K562 (cell line): ENCODE measurements around the gene TDRD5. TPM values are rescaled to one million over a fixed set of nuclear protein-coding genes. Genes with fewer than 3 reads are reported as not detected.

Experiments
- ATAC-seq: fragments of 200-7000 bp; cut with Tn5 transposase; 3 replicates; pipeline ENCODE4 v1.9.1; 2020; ENCODE audit warnings: moderate library complexity
- BruUV-seq: library from RNA; stranded (reverse); fragments of 400-500 nt; replicated peaks from 2 replicates; lab custom pipeline; 2021; lab: Mats Ljungman, UMichigan
- CTCF ChIA-PET: fragments of 300-600 bp; formaldehyde crosslinking; extraction: SDS; loops from one replicate; lab custom pipeline; 2021; ENCODE audit warnings: low intra/inter-chr PET ratio; lab: Yijun Ruan, JAX
- POLR2A ChIA-PET: fragments of 300-600, 350-650 bp; sonication (Branson Sonifier 250); formaldehyde crosslinking; extraction: SDS; loops from one replicate; lab custom pipeline; 2021; ENCODE audit warnings: antibody characterized with exemption, inconsistent platforms; lab: Yijun Ruan, JAX
- DNase-seq, 4 experiments: peaks; one replicate each; pipeline versions ENCODE4 v3.0.0 to v3.0.0-alpha.2; 2011 to 2018; ENCODE audit warnings: low spot score in 3 of 4, mixed read lengths in 3 of 4; ENCODE audit errors: extremely low read depth in 1 of 4
- FAIRE-seq: peaks from 2 replicates; lab custom pipeline; 2011; peaks lifted over from hg19 to GRCh38; lab: Jason Lieb, UNC
- H2AFZ ChIP-seq: 2 replicates; pipeline ENCODE4 v1.6.0; 2011; ENCODE audit warnings: low read depth, low read length, control low read depth, inconsistent platforms
- H3K27ac ChIP-seq: fragments of 200-600 bp; 3 replicates; pipeline ENCODE4 v1.8.0; 2011; ENCODE audit warnings: low read depth, mild to moderate bottlenecking, control low read depth, inconsistent platforms, low read length, moderate library complexity, mixed read lengths; ENCODE audit errors: extremely low read depth
- H3K27me3 ChIP-seq, 2 experiments: fragments of 300-600 bp in 1 of 2; 2 replicates in 1 of 2; 3 replicates in 1 of 2; pipeline versions ENCODE4 v1.6.0 to v1.8.0; 2011; ENCODE audit warnings: inconsistent platforms in 2 of 2, low read length in 2 of 2, mild to moderate bottlenecking in 1 of 2, mixed read lengths in 1 of 2, moderate library complexity in 1 of 2; ENCODE audit not compliant: control insufficient read depth in 2 of 2, insufficient read depth in 2 of 2
- H3K36me3 ChIP-seq: fragments of 300-600 bp; 3 replicates; pipeline ENCODE4 v1.8.0; 2011; ENCODE audit warnings: mild to moderate bottlenecking, low read length, inconsistent platforms; ENCODE audit not compliant: control insufficient read depth, insufficient read depth
- H3K4me1 ChIP-seq, 2 experiments: fragments of 200-600 bp in 1 of 2; replicated peaks in 1 of 2; 2 replicates in 1 of 2; 3 replicates in 1 of 2; pipeline versions ENCODE4 v1.5.1 to v1.8.0; 2011; ENCODE audit warnings: inconsistent platforms in 2 of 2, low read length in 2 of 2, mild to moderate bottlenecking in 1 of 2, mixed read lengths in 1 of 2, moderate library complexity in 1 of 2; ENCODE audit not compliant: control insufficient read depth in 2 of 2, insufficient read depth in 2 of 2
- H3K4me2 ChIP-seq: 2 replicates; pipeline ENCODE4 v1.6.1; 2011; ENCODE audit warnings: low read length, control low read depth, inconsistent platforms, mixed read lengths; ENCODE audit not compliant: insufficient read depth
- H3K4me3 ChIP-seq: fragments of 200-600 bp; sonication (generic), shearing (Covaris generic); 2 replicates; pipeline ENCODE4 v1.5.1; 2016; ENCODE audit warnings: control low read depth, inconsistent platforms
- H3K79me2 ChIP-seq: fragments of 200-600 bp; 3 replicates; pipeline ENCODE4 v1.8.0; 2011; ENCODE audit warnings: low read length, inconsistent platforms; ENCODE audit not compliant: control insufficient read depth, insufficient read depth
- H3K9ac ChIP-seq, 2 experiments: 2 replicates each; pipeline versions ENCODE4 v1.6.0 to v1.6.1; 2011; ENCODE audit warnings: low read depth in 2 of 2, low read length in 2 of 2, control low read depth in 1 of 2, inconsistent platforms in 1 of 2, mild to moderate bottlenecking in 1 of 2, mixed read lengths in 1 of 2; ENCODE audit not compliant: insufficient read depth in 1 of 2
- H3K9me1 ChIP-seq: one replicate; pipeline ENCODE4 v1.6.0; 2011; ENCODE audit warnings: inconsistent platforms, mild to moderate bottlenecking, low read length, moderate library complexity; ENCODE audit not compliant: control insufficient read depth, insufficient read depth
- H3K9me3 ChIP-seq: replicated peaks from 2 replicates; pipeline ENCODE4 v1.5.1; 2011; ENCODE audit warnings: low read depth, low read length, inconsistent platforms; ENCODE audit not compliant: control insufficient read depth, insufficient read depth
- H4K20me1 ChIP-seq: replicated peaks from 2 replicates; pipeline ENCODE4 v1.6.1; 2011; ENCODE audit warnings: low read length, inconsistent platforms, mixed read lengths; ENCODE audit not compliant: control insufficient read depth, insufficient read depth
- CCNT2 ChIP-seq: IDR thresholded peaks from 2 replicates; pipeline ENCODE4 v1.6.1; 2011; ENCODE audit warnings: borderline replicate concordance, low read depth, mild to moderate bottlenecking, moderate library complexity, mixed read lengths, low read length; ENCODE audit not compliant: insufficient read length; ENCODE audit errors: extremely low read depth
- CEBPB ChIP-seq: fragments of 450-650 bp; IDR thresholded peaks from 2 replicates; pipeline ENCODE4 v1.6.1; 2016; ENCODE audit warnings: missing genetic modification characterization, missing compliant biosample characterization
- CEBPG ChIP-seq, 3 experiments: fragments of 200-800 bp in 1 of 3; sonication (Bioruptor generic) in 1 of 3; sonication (generic) in 1 of 3; formaldehyde crosslinking in 1 of 3; IDR thresholded peaks in 2 of 3; conservative IDR thresholded peaks in 1 of 3; 2 replicates each; pipeline versions ENCODE4 v1.6.1 to v1.8.0; 2016 to 2022; ENCODE audit warnings: missing compliant biosample characterization in 2 of 3, missing genetic modification characterization in 2 of 3, mild to moderate bottlenecking in 1 of 3, missing genetic modification reagents in 1 of 3
- E2F8 ChIP-seq: fragments of 450-650 bp; IDR thresholded peaks from 2 replicates; pipeline ENCODE4 v1.7.1; 2018; ENCODE audit warnings: mild to moderate bottlenecking, low read depth; ENCODE audit not compliant: partially characterized antibody
- FOXA1 ChIP-seq: fragments of 450-650 bp; IDR thresholded peaks from 2 replicates; pipeline ENCODE4 v1.6.1; 2016; ENCODE audit warnings: mild to moderate bottlenecking, borderline replicate concordance
- HDAC8 ChIP-seq: fragments of 450-650 bp; IDR thresholded peaks from 2 replicates; pipeline ENCODE4 v1.6.1; 2016; ENCODE audit warnings: mild to moderate bottlenecking, missing genetic modification characterization, moderate library complexity, missing compliant biosample characterization
- HMG20A ChIP-seq: fragments of 450-650 bp; formaldehyde crosslinking; conservative IDR thresholded peaks from 2 replicates; pipeline ENCODE4 v1.4.0; 2020; ENCODE audit warnings: mild to moderate bottlenecking, mixed read lengths
- KDM1A ChIP-seq, 2 experiments: fragments of 450-650 bp; IDR thresholded peaks; 2 replicates each; pipeline ENCODE4 v1.6.1; 2016; ENCODE audit warnings: mild to moderate bottlenecking in 2 of 2
- POLR2AphosphoS2 ChIP-seq: IDR thresholded peaks from 2 replicates; pipeline ENCODE4 v1.6.1; 2012; ENCODE audit warnings: low read length, improper control_type of control experiment
- RAD51 ChIP-seq: fragments of 450-650 bp; IDR thresholded peaks from 2 replicates; pipeline ENCODE4 v1.7.1; 2016; ENCODE audit warnings: low read depth, mild to moderate bottlenecking, borderline replicate concordance
- RFX7 ChIP-seq: fragments of 250-450 bp; sonication (Bioruptor Pico); IDR thresholded peaks from 2 replicates; pipeline ENCODE4 v1.5.1; 2021; ENCODE audit warnings: mild to moderate bottlenecking
- ZNF217 ChIP-seq: sonication (generic); formaldehyde crosslinking; IDR thresholded peaks from 2 replicates; pipeline ENCODE4 v1.8.0; 2022; ENCODE audit warnings: mild to moderate bottlenecking, missing genetic modification reagents
- ZNF24 ChIP-seq: fragments of 450-650 bp; IDR thresholded peaks from 2 replicates; pipeline ENCODE4 v1.6.1; 2016
- ZNF511 ChIP-seq: sonication (generic); formaldehyde crosslinking; IDR thresholded peaks from 2 replicates; pipeline ENCODE4 v1.8.0; 2022; ENCODE audit warnings: mild to moderate bottlenecking, missing genetic modification reagents
- ZNF764 ChIP-seq: fragments of 250-450 bp; sonication (Bioruptor Pico); IDR thresholded peaks from 2 replicates; pipeline ENCODE4 v1.4.0; 2020; ENCODE audit warnings: low read depth, mild to moderate bottlenecking, moderate library complexity
- WGBS: fragments of 100-300 bp; shearing (Covaris generic); methylation state at CpG from one replicate; pipeline ENCODE4 v1.1.6; 2016; ENCODE audit warnings: low coverage, mixed read lengths; ENCODE audit not compliant: insufficient coverage; ENCODE audit errors: missing lambda C conversion rate; 5-methylcytosine and 5-hydroxymethylcytosine counted together
- in situ Hi-C: fragments of 300-500 bp; cut with MboI; formaldehyde crosslinking; loops from 4 replicates; pipeline ENCODE4 v1.15.0; 2018; ENCODE audit warnings: inconsistent platforms, mixed read lengths
- intact Hi-C: fragments of 100-400 bp; cut with micrococcal nuclease; formaldehyde crosslinking; loops from 2 replicates; pipeline ENCODE4 v1.14.2; 2022
- polyA plus RNA-seq, 8 experiments: library from polyadenylated mRNA; depleted of rRNA in 4 of 8; stranded (reverse) in 5 of 8; unstranded in 3 of 8; fragments of >200 nt; fragmentation: Nextera tagmentation in 2 of 8; fragmentation: Illumina TruSeq in 1 of 8; extraction: Ambion mirVana in 2 of 8; extraction: Trizol in 1 of 8; gene quantifications; 2 replicates each; pipeline versions ENCODE4 v1.2.1 to v1.2.3, GENCODE V29; 2011 to 2014; ENCODE audit warnings: inconsistent platforms in 1 of 8, missing spikeins in 1 of 8
- total RNA-seq, 7 experiments: library from RNA; depleted of rRNA in 6 of 7; stranded (reverse); fragments of >200 nt in 6 of 7; fragmentation: Illumina TruSeq in 2 of 7; extraction: Trizol in 2 of 7; gene quantifications; 2 replicates each; pipeline versions ENCODE4 v1.2.1 to v1.2.3, GENCODE V29; 2011 to 2021; ENCODE audit warnings: low replicate concordance in 1 of 7

Gene TDRD5
- total and polyA plus RNA-seq, 9 of the 15 experiments (the other 6 are each of a cell fraction or from before 2014, with no cell fraction given) = 0.04 to 0.57 (median 0.26) TPM; not detected in 1

GRCh38 chr1:179545321-179545720 lies 46.3 kb upstream of the TDRD5 start:
- no TSS peak for BruUV-seq
- in situ Hi-C loops = no loop called here
- Histone ChIP-seq H3K79me2 (no peaks in the 10 kb centered on the region), H3K4me3 (no peak overlapping the region), H2AFZ (no peak overlapping the region), H3K9me1 (no peaks in the 10 kb centered on the region)
- FAIRE-seq (no peak), DNase-seq (no peak), ATAC-seq (no peak)
- 2% methylated on average over 3 of the region's 3 CpGs for WGBS
- TF ChIP-seq ZNF217 (CRISPR knock-in tag) (no peak), CCNT2 (no peak), CEBPB (tag) (no peak), ZNF764 (CRISPR knock-in tag) (no peak), FOXA1 (no peak), HDAC8 (no peak), E2F8 (no peak), ZNF511 (CRISPR knock-in tag) (no peak), RAD51 (no peak), KDM1A (IDR thresholded peaks at IDR 0.05) (no peak), CEBPG (CRISPR knock-in tag; IDR thresholded peaks at IDR 0.05) (no peak), CEBPG (tag; conservative IDR thresholded peaks at IDR 0.05 in 1 of 2, IDR thresholded peaks at IDR 0.05 in 1 of 2) (no peak), POLR2AphosphoS2 (no peak), ZNF24 (no peak), RFX7 (CRISPR knock-in tag) (no peak), HMG20A (CRISPR knock-in tag) (no peak)
- TF ChIP-seq, all 486 proteins: peak for 0
- no peaks in the 10 kb centered on the region for H3K4me1 ChIP-seq
- H3K4me2 ChIP-seq = no peak overlapping the region
- no peak overlapping the region for H3K27ac ChIP-seq
- H4K20me1 ChIP-seq = no peaks in the 10 kb centered on the region; the same call in 1 of the 2 replicates
- peaks cover 0 to 4% of the 10 kb centered on the region in 2 experiments; a peak in 2 of 5 replicates for H3K27me3 ChIP-seq
- H3K36me3 ChIP-seq = no peaks in the 10 kb centered on the region
- no peak overlapping the region for H3K9ac ChIP-seq
- intact Hi-C loops = no loop called here
- H3K9me3 ChIP-seq = no peaks in the 10 kb centered on the region
- POLR2A ChIA-PET = no interaction called here
- CTCF ChIA-PET = interaction anchor here (0.6 kb wide), 1 partner anchor 1880 kb away, joined by 3 read pairs; no protein-coding TSS in a partner anchor
